ENCODE measurements around the gene PRKD1.

The PRKD1 gene

DNA sequence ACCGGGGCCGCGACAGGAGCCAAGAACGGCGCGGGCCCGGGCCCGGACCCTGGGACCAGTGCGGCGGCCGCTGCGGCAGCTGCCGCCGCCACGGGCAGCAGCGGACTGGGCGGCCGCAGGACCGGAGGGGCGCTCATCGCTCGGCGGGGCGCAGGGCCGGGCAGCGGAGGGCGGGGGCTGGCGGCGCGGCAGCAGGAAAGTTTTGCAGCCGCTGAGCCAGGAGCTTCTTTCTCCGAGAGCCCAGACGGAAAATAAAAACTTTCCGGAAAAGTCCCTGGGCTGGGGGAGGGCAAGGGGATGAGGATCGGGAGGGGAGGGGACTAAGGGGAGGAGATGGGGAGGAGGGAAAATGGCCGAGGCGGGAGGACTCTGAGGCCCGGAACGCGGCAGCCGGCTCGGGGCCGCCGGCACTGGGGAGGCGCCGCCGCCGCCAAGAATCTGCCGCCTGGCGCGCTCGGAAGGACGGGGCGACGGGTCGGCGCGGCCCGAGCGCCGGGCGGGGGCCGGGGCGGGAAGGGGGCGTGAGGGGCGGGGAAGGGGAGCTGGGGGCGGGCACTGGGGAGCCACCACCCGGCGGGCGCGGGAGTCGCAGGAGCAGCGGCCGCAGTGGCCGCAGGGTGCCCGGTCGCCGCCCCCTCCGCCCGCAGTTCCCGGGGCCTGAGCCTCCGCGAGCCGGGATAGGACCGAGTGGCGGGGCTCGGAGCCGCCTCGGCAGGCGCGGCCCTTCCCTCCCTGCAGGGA is at the start of gene PRKD1:
Gene PRKD1, minus strand, starts transcription at position 472 of the 741 bp plus-strand sequence.
- DNase-seq = no peak

DNA sequence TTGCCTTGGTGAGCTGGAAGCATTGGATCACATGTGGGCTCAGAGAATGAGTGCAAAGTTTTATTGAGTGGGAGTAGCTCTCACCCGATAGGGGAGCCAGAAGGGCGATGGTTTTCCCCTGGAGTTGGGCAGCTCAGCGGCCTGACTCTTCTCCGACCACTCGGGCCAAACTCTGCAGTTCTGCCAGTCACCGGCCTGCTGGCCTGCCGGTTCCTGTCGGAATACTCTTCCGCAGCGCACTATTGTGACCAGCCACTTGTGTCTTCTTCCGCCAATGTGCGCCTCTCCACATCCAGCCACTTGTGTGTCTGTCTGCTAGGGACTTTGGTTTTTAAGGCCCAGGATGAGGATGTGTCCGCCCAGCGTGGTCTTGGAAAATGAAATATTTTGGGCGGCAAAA is 43.5 kb upstream of the PRKD1 start:
- no peak for DNase-seq

DNA sequence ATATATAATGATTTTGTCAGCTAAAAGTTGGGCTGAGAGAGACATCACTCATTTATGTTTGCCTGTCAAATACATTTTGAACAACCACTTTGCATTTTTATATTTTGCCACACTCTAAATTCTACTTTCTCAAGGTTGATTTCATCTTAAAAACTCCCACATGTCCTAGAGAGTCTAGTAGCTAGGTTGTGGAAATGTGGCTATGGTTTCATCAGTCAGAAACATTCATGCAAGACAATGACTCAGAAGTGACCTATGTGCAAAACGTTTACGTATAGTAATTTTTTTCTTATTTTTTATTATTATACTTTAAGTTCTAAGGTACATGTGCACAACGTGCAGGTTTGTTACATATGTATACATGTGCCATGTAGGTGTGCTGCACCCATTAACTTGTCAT is 27.4 kb upstream of the PRKD1 start:
- no peak for DNase-seq

DNA sequence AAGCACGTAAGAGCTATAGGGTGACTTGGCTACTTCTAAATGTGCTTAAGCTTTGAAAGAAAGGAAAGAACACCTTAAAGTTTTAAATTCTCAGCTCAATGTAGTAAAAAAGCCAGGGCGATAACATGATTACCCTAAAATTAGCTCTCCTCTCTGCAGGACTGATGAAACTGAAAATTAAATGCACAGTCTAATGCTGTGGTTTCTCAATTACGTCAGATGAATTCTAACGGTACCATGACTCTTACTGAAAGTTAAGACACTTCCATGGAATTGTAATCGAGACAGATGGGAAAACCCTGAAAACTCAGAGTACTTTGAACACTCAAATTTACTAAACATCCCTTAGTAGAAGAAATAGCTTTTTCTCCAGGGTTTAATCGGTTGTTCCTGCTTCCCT is 25.9 kb upstream of the PRKD1 start:
- DNase-seq = no peak

DNA sequence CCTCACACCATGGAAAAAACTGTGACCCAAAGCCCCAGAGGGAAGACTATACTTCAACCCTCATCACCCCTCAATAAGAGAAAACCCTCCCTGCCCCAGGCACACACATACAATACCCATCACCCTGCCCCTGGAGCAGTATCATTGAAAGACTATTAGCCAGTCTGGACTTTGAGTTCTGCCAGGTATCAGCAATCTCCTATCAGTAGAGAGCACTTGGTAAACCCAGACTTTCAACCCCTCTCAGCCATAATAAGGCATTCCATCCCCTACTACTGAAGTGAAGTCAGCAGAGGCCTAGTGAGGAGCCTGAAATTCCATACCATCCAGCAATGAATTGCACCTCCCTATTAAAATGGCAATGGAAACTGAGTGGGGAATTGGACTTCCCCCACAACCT is 16.4 kb upstream of the PRKD1 start:
- no peak for DNase-seq

- DNase-seq = no peak
These were observed 13.8 kb upstream of the PRKD1 start for GRCh38 chr14:29941401-29941800.

- DNase-seq = no peak
These were observed 12.8 kb upstream of the PRKD1 start for GRCh38 chr14:29940482-29940881.

DNA sequence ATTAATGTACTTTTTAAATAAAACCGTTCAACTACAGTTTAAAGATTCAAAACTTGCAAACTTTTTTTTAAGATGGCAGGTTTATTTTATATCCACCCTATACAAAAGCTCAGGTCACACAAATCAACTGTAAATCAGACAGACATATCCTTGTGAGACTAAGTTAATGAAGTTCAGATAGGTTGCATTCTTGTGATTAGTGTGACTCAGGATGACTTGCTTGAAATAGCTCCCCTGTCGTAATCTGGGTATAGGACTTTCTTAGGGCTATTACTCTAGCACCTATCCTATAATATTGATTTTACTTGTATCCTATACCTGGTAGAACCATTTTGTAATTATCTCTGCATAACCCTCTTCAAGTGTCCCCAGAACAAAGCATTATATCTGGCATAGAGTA is 9.5 kb upstream of the PRKD1 start:
- no peak for DNase-seq

GRCh38 chr14:29930283-29930682 is 2.6 kb upstream of the PRKD1 start:
- no peak for DNase-seq

DNA sequence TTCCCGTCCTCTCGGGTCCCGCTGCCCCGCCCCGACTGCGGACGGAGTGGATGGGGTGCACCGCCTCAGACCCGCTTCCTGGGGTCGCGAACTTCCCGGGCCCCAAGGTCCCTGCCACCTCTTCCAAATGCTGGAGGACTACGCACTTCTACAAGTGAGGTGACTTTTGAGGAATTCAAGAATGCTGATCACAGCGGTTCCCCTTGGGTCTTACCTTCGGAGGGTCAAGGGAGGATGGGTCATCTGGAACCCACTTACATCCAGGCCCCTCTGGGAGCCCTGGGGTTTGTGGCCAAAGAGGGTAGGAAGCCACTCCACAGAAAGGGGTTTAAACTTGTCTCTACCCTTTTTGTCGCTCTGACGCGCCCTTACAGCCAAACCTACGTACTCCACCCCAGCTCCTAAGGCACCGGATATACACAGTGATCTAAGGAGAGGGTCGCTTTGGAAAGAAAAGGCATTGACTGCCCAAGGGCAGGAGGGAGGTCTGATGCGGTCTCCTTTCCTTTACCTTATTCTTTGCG is 532 bp upstream of the PRKD1 start:
- no peak for DNase-seq

DNA sequence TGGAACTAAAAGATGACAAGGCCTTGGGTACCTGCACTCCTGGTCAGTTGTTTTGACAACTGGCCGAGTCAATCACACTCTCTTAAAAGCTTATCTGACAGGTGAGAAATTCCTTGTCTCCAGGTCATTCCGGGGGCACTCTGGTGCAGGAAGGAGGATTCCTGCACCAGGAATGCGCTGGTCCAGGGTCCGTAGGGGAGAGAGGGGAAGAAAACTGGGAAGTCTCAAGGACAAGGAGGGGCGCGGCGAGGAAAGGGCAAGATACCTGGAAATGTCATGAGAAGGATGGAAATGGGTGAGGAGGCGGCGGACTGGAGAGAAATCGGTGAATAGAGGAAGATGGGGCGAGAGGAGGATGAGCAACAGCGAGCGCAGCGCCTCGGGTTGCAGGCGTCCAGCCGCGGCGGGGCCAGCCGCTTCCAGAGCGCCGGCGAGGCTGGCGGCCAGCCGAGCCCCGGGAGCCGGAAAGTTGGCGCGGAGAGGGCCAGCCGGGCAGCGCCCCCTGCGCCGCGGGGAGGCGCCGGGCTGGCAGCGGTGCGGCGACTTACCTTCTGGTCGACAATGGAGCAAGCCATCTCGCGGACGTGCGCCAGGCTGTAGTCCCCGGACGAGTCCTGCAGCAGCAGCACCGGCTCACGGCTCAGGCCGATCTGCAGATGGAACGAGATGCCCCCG is 809 bp downstream of the PRKD1 start:
- no peak for DNase-seq

DNA sequence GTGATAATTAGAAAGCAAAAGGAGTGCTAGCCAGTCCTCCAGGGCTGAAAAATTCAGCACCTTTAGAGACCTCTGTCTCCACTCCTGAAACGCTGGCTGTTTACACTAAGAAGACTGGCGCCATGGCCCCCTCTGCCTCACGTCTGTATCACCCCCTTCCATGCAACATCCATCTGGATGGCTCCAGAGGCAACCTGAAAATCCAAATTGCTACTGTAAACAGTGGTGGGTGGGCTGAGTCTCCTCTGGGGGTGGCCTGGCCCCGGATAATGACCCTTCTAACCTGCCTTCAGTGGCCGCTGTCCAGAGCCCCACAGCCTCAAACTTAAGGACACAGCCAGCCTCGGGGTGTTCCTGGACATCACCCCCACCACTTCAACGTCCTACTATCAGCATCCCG is 1.4 kb downstream of the PRKD1 start:
- DNase-seq = no peak

GRCh38 chr14:29925736-29926135 is 1.9 kb downstream of the PRKD1 start:
- DNase-seq = no peak

GRCh38 chr14:29925101-29925722 is 2.4 kb downstream of the PRKD1 start:
- DNase-seq = no peak

DNA sequence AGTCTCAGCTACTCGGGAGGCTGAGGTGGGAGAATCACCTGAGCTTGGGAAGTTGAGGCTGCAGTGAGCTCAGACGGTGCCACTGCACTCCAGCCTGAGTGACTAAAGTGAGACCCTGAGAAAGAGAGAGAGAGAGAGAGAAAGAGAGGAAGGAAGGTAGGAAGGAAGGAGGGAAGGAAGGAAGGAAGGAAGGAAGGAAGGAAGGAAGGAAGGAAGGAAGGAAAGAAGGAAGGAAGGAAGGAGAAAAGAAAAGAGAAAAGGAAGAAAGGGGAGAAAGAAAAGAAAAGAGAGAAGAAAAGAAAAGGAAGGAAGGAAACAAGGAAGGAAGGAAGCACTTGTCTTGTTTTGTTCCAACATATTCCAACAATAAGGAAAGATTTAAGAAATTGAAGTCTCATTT is 7.8 kb downstream of the PRKD1 start:
- no peak for DNase-seq

- DNase-seq = no peak
These were observed 8.7 kb downstream of the PRKD1 start for GRCh38 chr14:29918981-29919380.

GRCh38 chr14:29913566-29913965 is 14.1 kb downstream of the PRKD1 start:
- no peak for DNase-seq

GRCh38 chr14:29911810-29912209 is 15.8 kb downstream of the PRKD1 start:
- DNase-seq = no peak

DNA sequence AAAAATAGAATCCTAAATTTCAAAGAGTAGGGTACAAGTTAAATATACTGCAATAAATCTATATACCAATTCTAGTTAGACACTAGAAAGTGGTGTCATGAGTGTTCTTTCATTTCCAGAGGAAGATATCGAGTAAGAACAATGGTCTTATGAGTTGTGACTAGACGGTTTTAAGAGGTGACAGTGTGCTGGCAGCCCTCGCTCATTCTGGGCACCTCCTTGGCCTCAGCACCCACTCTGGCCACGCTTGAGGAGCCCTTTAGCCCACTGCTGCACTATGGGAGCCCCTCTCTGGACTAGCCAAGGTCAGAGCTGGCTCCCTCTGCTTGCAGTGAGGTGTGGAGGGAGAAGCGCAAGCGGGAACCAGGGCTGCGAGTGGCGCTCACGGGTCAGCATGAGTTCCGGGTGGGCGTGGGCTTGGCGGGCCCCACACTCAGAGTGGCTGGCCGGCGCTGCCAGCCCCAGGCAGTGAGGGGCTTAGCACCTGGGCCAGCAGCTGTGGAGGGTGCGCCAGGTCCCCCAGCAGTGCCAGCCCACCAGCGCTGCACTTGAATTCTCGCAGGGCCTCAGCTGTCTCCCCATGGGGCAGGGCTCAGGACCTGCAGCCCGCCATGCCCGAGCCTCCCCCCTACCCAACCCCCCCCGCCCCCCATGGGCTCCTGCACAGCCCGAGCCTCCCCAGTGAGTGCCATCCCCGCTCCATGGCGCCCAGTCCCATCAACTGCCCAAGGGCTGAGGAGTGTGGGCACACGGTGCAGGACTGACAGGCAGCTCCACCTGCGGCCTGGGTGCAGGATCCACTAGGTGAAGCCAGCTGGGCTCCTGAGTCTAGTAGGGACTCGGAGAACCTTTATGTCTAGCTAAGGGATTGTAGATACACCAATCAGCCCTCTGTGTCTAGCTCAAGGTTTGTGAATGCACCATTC is 18.7 kb downstream of the PRKD1 start:
- DNase-seq = no peak

DNA sequence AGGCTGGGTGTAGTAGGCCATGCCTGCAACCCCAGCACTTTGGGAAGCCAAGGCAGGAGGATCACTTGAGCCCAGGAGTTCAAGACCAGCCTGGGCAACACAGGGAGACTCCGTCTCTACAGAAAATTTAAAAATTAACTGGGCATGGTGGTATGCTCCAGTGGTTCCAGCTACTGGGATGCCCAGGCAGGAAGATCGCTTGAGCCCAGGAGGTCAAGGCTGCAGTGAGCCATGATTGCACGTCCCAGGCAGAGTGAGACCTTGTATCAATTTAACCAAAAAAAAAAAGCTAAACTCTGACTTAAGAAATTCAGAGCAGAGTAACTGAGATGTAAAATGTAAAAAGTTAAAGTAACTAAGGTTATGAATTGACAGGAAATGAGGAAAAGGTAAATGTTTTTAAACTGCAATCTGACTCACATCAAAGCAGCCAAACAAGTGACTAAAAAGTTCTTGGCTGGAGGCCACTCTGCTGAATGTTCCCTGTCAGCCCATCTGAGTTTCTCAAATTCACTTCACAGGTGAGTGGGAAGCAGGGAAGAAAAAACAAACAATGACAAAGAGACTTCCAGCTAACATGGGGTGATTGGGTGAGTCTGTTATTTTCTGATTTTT is 21.3 kb downstream of the PRKD1 start:
- no peak for DNase-seq

GRCh38 chr14:29905543-29905942 is 22.1 kb downstream of the PRKD1 start:
- DNase-seq = no peak

- no peak for DNase-seq
These were observed 26.9 kb downstream of the PRKD1 start for GRCh38 chr14:29900609-29901350.
